Measurements from ENCODE around the gene TNFRSF11A.

DNA sequence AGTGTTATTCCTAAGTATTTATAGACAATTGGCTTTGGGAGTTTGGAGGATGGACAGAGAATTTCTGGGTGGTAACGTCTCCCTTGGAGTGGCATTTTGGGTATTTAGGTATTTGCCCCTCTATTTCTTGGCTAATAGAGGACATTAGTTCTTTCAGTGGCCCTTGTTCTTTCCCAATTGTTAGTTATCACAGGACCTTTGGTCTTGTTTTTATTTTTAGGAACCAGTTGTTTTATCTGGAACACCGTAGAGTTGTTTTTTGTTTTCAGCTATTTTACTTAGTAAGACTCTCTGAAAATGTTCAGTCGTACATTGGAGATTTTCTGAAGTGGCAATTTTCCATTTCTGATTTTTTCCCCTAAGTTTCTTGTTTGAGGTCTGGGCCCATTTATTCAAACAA, 40.5 kb upstream of the TNFRSF11A start:
- TF ChIP-seq JUND (IDR thresholded peaks at IDR 0.05) (no peak), YY1 (IDR thresholded peaks at IDR 0.05; ENCODE audit: extremely low read depth, insufficient replicate concordance, low read depth, low read length) (no peak), EZH2 (IDR thresholded peaks at IDR 0.05) (no peak), ZNF274 (IDR thresholded peaks at IDR 0.05; ENCODE audit: low read depth, low read length) (no peak), FOSL1 (IDR thresholded peaks at IDR 0.05; ENCODE audit: low read depth) (no peak), TCF7L2 (IDR thresholded peaks at IDR 0.05; ENCODE audit: borderline replicate concordance, extremely low read depth, insufficient read depth, insufficient read length) (no peak), POLR2AphosphoS5 (IDR thresholded peaks at IDR 0.05; ENCODE audit: low read depth, low read length) (no peak), POLR2A (IDR thresholded peaks at IDR 0.05; ENCODE audit: borderline replicate concordance, extremely low read depth, insufficient read depth, insufficient read length) (no peak), ZFX (IDR thresholded peaks at IDR 0.05) (no peak)
- TF ChIP-seq, protein P1, sequence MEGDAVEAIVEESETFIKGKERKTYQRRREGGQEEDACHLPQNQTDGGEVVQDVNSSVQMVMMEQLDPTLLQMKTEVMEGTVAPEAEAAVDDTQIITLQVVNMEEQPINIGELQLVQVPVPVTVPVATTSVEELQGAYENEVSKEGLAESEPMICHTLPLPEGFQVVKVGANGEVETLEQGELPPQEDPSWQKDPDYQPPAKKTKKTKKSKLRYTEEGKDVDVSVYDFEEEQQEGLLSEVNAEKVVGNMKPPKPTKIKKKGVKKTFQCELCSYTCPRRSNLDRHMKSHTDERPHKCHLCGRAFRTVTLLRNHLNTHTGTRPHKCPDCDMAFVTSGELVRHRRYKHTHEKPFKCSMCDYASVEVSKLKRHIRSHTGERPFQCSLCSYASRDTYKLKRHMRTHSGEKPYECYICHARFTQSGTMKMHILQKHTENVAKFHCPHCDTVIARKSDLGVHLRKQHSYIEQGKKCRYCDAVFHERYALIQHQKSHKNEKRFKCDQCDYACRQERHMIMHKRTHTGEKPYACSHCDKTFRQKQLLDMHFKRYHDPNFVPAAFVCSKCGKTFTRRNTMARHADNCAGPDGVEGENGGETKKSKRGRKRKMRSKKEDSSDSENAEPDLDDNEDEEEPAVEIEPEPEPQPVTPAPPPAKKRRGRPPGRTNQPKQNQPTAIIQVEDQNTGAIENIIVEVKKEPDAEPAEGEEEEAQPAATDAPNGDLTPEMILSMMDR (IDR thresholded peaks at IDR 0.05 in 2 of 3, conservative IDR thresholded peaks at IDR 0.05 in 1 of 3; ENCODE audit: borderline replicate concordance in 1 of 3, insufficient read depth in 1 of 3, low read depth in 2 of 3, low read length in 2 of 3): no peak
- TF ChIP-seq, protein P2, sequence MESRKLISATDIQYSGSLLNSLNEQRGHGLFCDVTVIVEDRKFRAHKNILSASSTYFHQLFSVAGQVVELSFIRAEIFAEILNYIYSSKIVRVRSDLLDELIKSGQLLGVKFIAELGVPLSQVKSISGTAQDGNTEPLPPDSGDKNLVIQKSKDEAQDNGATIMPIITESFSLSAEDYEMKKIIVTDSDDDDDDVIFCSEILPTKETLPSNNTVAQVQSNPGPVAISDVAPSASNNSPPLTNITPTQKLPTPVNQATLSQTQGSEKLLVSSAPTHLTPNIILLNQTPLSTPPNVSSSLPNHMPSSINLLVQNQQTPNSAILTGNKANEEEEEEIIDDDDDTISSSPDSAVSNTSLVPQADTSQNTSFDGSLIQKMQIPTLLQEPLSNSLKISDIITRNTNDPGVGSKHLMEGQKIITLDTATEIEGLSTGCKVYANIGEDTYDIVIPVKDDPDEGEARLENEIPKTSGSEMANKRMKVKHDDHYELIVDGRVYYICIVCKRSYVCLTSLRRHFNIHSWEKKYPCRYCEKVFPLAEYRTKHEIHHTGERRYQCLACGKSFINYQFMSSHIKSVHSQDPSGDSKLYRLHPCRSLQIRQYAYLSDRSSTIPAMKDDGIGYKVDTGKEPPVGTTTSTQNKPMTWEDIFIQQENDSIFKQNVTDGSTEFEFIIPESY (IDR thresholded peaks at IDR 0.05; ENCODE audit: extremely low read depth, insufficient replicate concordance, low read length): no peak
- TF ChIP-seq, protein P3, sequence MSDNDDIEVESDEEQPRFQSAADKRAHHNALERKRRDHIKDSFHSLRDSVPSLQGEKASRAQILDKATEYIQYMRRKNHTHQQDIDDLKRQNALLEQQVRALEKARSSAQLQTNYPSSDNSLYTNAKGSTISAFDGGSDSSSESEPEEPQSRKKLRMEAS (IDR thresholded peaks at IDR 0.05): no peak
- TF ChIP-seq, protein P4, sequence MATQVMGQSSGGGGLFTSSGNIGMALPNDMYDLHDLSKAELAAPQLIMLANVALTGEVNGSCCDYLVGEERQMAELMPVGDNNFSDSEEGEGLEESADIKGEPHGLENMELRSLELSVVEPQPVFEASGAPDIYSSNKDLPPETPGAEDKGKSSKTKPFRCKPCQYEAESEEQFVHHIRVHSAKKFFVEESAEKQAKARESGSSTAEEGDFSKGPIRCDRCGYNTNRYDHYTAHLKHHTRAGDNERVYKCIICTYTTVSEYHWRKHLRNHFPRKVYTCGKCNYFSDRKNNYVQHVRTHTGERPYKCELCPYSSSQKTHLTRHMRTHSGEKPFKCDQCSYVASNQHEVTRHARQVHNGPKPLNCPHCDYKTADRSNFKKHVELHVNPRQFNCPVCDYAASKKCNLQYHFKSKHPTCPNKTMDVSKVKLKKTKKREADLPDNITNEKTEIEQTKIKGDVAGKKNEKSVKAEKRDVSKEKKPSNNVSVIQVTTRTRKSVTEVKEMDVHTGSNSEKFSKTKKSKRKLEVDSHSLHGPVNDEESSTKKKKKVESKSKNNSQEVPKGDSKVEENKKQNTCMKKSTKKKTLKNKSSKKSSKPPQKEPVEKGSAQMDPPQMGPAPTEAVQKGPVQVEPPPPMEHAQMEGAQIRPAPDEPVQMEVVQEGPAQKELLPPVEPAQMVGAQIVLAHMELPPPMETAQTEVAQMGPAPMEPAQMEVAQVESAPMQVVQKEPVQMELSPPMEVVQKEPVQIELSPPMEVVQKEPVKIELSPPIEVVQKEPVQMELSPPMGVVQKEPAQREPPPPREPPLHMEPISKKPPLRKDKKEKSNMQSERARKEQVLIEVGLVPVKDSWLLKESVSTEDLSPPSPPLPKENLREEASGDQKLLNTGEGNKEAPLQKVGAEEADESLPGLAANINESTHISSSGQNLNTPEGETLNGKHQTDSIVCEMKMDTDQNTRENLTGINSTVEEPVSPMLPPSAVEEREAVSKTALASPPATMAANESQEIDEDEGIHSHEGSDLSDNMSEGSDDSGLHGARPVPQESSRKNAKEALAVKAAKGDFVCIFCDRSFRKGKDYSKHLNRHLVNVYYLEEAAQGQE (IDR thresholded peaks at IDR 0.05; ENCODE audit: low read depth): no peak

All from HCT116 (cell line).